HUES64 (cell line): ENCODE results near the gene PASK.

Source experiments
- H3K27ac ChIP-seq: 2 replicates; pipeline ENCODE4 v1.7.0; 2013; ENCODE audit warnings: low read depth, low read length, inconsistent platforms
- H3K27me3 ChIP-seq: 2 replicates; pipeline ENCODE4 v1.6.1; 2013; ENCODE audit warnings: mild to moderate bottlenecking, low read length; ENCODE audit not compliant: insufficient read depth
- H3K36me3 ChIP-seq: 2 replicates; pipeline ENCODE4 v1.6.1; 2013; ENCODE audit warnings: mild to moderate bottlenecking, low read length; ENCODE audit not compliant: insufficient read depth
- H3K4me1 ChIP-seq: 2 replicates; pipeline ENCODE4 v1.6.1; 2013; ENCODE audit warnings: mild to moderate bottlenecking, low read length, moderate library complexity; ENCODE audit not compliant: insufficient read depth
- H3K4me3 ChIP-seq: 2 replicates; pipeline ENCODE4 v1.5.1; 2013; ENCODE audit warnings: mild to moderate bottlenecking, low read length, moderate library complexity
- H3K9ac ChIP-seq: 2 replicates; pipeline ENCODE4 v1.6.1; 2013; ENCODE audit warnings: mild to moderate bottlenecking, low read depth, low read length
- H3K9me3 ChIP-seq: 2 replicates; pipeline ENCODE4 v1.6.1; 2013; ENCODE audit warnings: low read depth, low read length; ENCODE audit not compliant: insufficient read depth
- WGBS: fragments of 150-250, 120-280 bp; methylation state at CpG from one replicate; pipeline ENCODE4 v1.1.7; 2013; ENCODE audit warnings: missing lambda C conversion rate; 5-methylcytosine and 5-hydroxymethylcytosine counted together

PASK gene

DNA sequence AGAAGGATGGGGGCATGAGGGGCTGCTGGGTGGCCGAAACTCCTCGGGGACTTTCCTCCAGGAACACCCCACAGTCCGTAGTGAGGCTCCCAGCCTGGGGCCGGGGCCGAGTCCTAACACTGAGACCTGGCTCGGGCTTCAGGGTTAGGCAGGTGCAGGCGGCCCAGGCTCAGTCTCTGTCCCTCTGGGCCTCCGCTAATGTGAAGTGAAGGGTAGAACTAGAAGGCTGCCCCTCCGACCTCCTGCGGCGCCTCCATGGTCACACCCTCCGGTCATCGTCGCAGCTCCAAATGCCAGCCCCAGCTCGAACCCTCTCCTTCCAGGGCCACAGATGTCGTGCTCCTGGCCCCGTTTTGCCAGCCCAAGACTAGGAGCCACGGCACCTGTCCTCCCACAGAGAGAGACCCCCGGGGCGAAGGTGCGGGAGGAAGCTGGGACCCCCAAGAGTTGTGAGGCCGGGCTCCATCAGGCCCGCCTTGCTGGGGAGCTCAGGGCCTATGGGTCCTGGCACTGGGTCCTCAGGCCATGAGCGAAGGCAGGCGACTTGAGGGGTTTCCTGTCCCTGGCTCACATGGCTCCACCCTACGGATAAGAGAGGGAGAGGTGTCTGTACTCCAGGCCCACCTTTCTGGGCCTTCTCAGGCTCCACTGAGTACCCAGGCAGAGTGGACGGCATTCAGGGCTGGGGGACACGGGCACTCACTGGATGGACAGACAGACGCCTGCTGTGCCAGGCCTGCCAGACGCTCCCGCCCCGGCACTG, 40.0 kb upstream of the PASK start:
- 91% methylated on average over 32 of the region's 32 CpGs for WGBS
- H3K27me3 ChIP-seq: no peaks in the 10 kb centered on the region
- H3K4me1 ChIP-seq: 0 out of 2 replicates have a peak, but pooled peaks cover 5% of the 10 kb centered on the region
- H3K36me3 ChIP-seq: no peaks in the 10 kb centered on the region
- H3K9me3 ChIP-seq: no peaks in the 10 kb centered on the region
- H3K4me3 ChIP-seq: no peak overlapping the region
- no peak overlapping the region for H3K9ac ChIP-seq
- H3K27ac ChIP-seq: no peak overlapping the region

DNA sequence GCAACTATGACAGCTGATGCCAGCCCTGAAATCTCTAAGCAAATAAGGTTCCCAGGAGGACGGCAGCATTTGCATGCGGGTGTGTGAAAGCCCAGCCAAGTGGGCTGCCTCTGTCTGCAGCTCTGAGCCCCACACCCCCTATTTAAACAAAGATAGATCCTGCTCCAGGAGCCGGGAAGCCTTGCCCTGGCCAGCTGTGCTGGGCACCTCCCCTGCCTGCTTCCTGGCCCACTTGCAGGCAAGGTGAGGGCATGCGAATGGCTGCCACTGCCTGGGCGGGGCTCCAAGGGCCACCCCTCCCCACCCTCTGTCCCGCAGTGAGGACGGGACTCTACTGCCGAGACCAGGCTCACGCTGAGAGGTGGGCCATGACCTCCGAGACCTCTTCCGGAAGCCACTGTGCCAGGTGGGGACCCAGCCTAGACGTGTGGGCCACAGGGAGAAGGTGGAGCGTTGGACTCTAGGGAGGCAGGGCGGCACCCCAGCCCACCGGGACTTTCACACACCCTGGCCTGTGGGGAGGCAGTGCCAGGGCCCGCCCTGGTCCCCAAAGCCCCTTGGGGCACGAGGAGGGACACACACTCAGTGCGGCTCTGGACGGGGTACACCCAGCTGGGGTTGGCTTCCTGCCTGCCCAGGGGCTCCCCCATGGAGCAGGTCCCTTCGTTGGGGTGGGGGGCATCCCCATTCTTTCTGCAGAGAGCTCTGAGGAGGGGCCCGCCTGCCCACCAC, 39.3 kb upstream of the PASK start, which contains the start of gene ANO7:
TSS of gene ANO7 (plus strand) at position 317 of the 732 bp plus-strand sequence. CDS start 1,387 bp downstream, outside the sequence.
- no peak within 1 kb of the TSS for H3K27ac ChIP-seq
- 67% methylated on average over 21 of the region's 21 CpGs for WGBS
- H3K4me1 ChIP-seq: 0 out of 2 replicates have a peak, but pooled peaks cover 5% of the 10 kb centered on the region
- H3K36me3 ChIP-seq: no peaks in the 10 kb centered on the region
- no peak within 1 kb of the TSS for H3K4me3 ChIP-seq
- H3K9ac ChIP-seq: no peak within 1 kb of the TSS
- no peaks in the 10 kb centered on the region for H3K27me3 ChIP-seq
- H3K9me3 ChIP-seq: no peaks in the 10 kb centered on the region

DNA sequence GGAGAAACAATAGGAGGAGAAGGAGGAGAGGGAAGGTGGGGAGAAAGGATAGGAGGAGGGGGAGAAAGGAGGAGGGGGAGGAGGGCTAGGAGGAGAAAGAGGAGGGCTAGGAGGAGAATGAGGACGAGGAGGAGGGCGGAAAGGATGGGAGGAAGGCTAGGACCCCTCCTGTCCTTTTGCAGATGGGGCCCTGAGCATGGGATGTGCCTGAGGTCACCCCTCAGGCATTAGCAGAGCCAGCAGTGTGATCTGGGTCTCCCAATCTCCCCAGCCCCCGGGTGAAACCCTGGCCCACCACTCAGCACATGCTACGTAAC, 38.6 kb upstream of the PASK start:
- WGBS: 60% methylated on average over 4 of the region's 4 CpGs
- Histone ChIP-seq H3K4me3 (no peak overlapping the region), H3K27ac (no peak overlapping the region)

DNA sequence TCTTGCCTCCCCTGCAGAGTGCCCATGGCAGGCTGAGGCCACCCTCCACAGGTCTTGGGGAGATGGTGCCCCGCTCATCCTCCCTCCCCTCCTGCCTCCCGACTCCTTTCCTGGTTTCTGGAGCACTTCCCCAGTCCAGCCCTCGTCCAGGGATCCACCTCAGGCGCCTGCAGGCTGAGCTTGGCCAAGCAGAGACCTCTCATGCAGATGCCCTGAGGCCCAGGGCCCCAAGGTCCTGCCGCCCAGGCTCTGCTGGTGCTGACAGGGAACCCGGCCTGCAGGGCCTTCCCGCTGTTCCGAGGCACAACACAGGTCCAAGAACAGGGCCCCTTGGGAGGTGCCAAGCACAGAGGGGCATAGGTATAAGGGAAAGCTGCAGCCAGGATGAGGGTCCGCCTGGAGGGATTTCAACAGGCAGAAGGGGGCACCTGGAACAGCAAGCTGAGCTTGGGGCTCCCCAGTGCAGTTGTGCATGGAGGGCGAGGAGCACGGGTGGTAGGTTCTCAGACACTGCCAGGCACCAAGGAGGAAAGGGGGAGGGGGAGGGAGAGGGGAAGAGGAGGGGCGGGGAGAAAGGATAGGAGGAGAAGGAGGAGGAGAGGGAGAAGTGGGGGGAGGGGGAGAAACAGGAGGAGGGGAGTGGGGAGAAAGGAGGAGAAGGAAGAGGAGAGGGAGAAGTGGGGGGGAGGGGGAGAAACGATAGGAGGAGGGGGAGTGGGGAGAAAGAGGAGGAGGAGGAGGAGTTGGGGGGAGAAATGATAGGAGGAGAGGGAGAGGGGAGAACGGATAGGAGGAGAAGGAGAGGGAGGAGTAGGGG, 38.0 kb upstream of the PASK start:
- H3K4me3 ChIP-seq: no peak overlapping the region
- H3K36me3 ChIP-seq: peaks cover 4% of the 10 kb centered on the region; the same call in 1 of the 2 replicates
- H3K27ac ChIP-seq: no peak overlapping the region
- H3K4me1 ChIP-seq: 0 out of 2 replicates have a peak, but pooled peaks cover 5% of the 10 kb centered on the region
- no peaks in the 10 kb centered on the region for H3K27me3 ChIP-seq
- no peak overlapping the region for H3K9ac ChIP-seq
- WGBS: 57% methylated on average over 14 of the region's 14 CpGs
- H3K9me3 ChIP-seq: no peaks in the 10 kb centered on the region

More for the DNA sequence above, 38.6 kb upstream of the PASK start:
- Histone ChIP-seq H3K36me3 (peaks cover 2% of the 10 kb centered on the region; the same call in 1 of the 2 replicates), H3K27me3 (no peaks in the 10 kb centered on the region), H3K9ac (no peak overlapping the region), H3K4me1 (0 out of 2 replicates have a peak, but pooled peaks cover 5% of the 10 kb centered on the region), H3K9me3 (no peaks in the 10 kb centered on the region)

DNA sequence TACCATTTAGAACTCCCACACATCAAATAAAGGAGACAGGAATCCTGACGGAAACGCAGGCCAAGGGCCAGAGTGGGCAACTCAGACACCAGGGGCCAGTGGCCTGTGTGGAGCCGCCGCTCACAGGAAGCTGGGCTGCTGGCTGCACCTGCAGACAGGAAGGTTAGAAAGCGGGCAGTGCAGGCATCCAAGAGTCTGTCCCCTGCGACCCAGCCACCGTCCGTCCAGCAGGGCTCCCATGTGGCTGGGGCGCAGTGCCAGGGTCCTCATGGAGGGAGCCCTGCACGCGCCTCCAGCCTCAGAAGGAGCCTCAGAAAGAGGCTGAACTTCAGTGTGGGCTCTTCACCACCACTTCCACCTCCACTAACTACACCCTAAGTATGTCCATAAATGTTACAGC, 36.7 kb upstream of the PASK start:
- H3K27ac ChIP-seq: no peak overlapping the region
- H3K9ac ChIP-seq: no peak overlapping the region
- H3K4me1 ChIP-seq: 0 out of 2 replicates have a peak, but pooled peaks cover 5% of the 10 kb centered on the region
- H3K27me3 ChIP-seq: no peaks in the 10 kb centered on the region
- no peaks in the 10 kb centered on the region for H3K9me3 ChIP-seq
- H3K36me3 ChIP-seq: peaks cover 4% of the 10 kb centered on the region; the same call in 1 of the 2 replicates
- no peak overlapping the region for H3K4me3 ChIP-seq
- WGBS: 85% methylated on average over 11 of the region's 11 CpGs

DNA sequence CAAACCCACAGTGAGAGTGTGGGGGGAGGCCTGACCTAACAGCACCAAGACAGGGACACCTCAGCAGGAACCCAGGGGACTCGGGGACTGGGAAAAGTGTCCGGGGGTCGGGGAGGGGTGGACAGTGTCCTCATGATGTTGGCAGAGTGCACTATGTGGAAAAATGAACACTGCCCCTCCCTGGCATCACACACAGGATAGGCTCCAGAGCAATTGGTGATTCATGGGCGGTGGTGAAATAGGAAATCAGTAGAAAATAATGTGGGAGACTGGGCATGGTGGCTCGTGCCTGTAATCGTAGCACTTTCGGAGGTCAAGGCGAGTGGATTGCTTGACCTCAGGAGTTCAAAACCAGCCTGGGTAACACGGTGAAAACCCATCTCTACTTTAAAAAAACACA, 35.6 kb upstream of the PASK start:
- Histone ChIP-seq H3K4me1 (0 out of 2 replicates have a peak, but pooled peaks cover 5% of the 10 kb centered on the region), H3K27ac (no peak overlapping the region), H3K9ac (no peak overlapping the region), H3K9me3 (no peaks in the 10 kb centered on the region), H3K36me3 (peaks cover 4% of the 10 kb centered on the region; the same call in 1 of the 2 replicates), H3K27me3 (no peaks in the 10 kb centered on the region), H3K4me3 (no peak overlapping the region)
- WGBS: 83% methylated on average over 9 of the region's 9 CpGs

DNA sequence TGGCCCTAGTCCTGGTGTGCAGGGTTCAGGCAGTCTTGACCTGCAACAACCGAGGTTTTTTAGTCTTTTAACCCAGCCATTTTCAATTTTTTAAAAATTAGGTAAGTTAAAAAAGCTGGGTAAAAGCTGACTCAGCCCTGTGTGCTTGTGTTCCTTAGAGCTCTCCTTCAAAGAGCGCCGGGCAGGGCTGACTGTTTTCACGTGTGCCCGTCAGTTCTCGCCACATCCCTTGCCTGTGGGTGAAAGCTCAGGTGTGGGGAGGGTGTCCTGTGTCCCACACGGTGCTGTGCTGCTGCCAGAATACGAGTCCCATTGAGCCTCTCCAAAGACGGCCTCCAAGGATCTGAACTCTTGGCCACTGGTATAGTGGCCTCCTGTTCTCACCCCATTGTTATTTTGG, 33.9 kb upstream of the PASK start:
- 0 out of 2 replicates have a peak, but pooled peaks cover 2% of the 10 kb centered on the region for H3K4me1 ChIP-seq
- peaks cover 8% of the 10 kb centered on the region for H3K36me3 ChIP-seq
- no peak overlapping the region for H3K27ac ChIP-seq
- WGBS: 92% methylated on average over 9 of the region's 9 CpGs
- H3K27me3 ChIP-seq: no peaks in the 10 kb centered on the region
- no peaks in the 10 kb centered on the region for H3K9me3 ChIP-seq
- no peak overlapping the region for H3K4me3 ChIP-seq
- no peak overlapping the region for H3K9ac ChIP-seq

DNA sequence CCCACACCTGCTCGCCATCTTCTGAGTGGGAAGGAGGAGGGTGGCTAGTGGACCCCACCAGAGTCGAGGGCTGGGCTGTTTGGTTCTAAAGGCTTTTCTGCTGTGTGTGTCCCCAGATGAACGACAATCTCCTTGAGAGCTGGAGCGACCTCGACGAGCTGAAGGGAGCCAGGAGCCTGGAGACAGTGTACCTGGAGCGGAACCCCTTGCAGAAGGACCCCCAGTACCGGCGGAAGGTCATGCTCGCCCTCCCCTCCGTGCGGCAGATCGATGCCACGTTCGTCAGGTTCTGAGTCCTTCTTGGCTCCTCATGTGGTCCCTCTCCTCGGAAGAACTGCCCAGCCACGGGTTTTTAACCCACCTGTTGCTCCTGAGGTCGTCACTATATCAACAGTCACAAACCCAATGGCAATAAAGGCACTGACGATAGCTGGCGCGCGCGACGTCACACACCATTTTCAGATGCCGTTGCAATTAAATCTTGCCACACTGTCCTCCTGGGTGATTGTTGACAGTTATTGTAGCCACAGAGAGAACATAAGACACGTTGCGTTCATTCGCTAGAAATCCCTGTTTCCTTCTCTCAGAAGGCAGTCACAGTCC, 33.4 kb upstream of the PASK start:
- Histone ChIP-seq H3K9ac (no peak overlapping the region), H3K27me3 (no peaks in the 10 kb centered on the region), H3K27ac (no peak overlapping the region), H3K4me1 (no peaks in the 10 kb centered on the region), H3K4me3 (no peak overlapping the region), H3K36me3 (peaks cover 8% of the 10 kb centered on the region), H3K9me3 (no peaks in the 10 kb centered on the region)
- 94% methylated on average over 28 of the region's 28 CpGs for WGBS

DNA sequence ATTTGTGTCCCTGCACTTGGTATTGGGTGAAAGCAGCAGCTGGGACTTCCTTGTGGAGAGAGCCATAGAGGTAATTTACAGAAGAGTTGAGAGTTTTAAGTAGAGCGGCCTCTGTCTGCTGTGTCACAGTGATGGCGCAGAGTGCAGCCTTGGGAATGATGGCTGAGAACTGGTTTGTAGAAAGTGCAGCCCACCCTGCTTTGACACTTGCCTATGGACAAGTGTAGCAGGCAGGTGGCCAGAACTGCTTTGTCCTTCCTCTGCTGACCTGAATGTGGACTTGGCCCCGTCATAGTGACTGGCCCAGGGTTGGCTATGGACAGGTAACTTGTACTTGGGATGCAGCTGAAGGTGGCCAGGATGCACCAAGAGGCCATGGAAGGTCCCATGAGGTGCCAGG, 32.9 kb upstream of the PASK start:
- Histone ChIP-seq H3K4me1 (no peaks in the 10 kb centered on the region), H3K36me3 (peaks cover 8% of the 10 kb centered on the region), H3K27ac (no peak overlapping the region), H3K27me3 (no peaks in the 10 kb centered on the region), H3K4me3 (no peak overlapping the region), H3K9me3 (no peaks in the 10 kb centered on the region), H3K9ac (no peak overlapping the region)
- 91% methylated on average over 3 of the region's 3 CpGs for WGBS

DNA sequence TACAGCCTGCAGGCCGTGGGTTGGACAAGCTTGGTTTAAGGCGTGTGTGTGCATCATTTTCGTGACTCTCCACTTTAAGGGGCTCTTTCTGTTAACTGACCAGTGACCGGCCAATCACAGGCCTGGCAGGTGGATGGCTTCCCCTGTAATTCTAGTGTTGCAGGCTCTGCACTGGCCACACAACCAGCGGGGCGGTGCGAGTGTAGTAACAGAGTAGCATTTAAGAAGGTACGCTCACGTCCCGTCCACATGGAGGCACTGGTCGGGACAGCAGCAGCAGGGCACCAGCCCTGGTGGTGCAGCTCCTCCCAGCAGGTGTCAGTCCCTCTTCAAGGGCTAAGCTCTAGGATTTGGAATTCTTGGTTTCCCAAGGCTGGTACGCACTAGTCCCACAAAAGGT, 31.2 kb upstream of the PASK start:
- WGBS: 79% methylated on average over 12 of the region's 12 CpGs
- Histone ChIP-seq H3K4me3 (no peak overlapping the region), H3K27ac (no peak overlapping the region), H3K4me1 (no peaks in the 10 kb centered on the region), H3K27me3 (no peaks in the 10 kb centered on the region), H3K9ac (no peak overlapping the region), H3K36me3 (peaks cover 9% of the 10 kb centered on the region), H3K9me3 (no peaks in the 10 kb centered on the region)
